K562 (cell line): ENCODE results near the gene ADRA2B. TPM values are rescaled to one million over a fixed set of nuclear protein-coding genes. Genes with fewer than 3 reads are reported as not detected.

Experiments used
- ATAC-seq: fragments of 200-7000 bp; cut with Tn5 transposase; 3 replicates; pipeline ENCODE4 v1.9.1; 2020; ENCODE audit warnings: moderate library complexity
- BruUV-seq: library from RNA; stranded (reverse); fragments of 400-500 nt; replicated peaks from 2 replicates; lab custom pipeline; 2021; lab: Mats Ljungman, UMichigan
- CTCF ChIA-PET: fragments of 300-600 bp; formaldehyde crosslinking; extraction: SDS; loops from one replicate; lab custom pipeline; 2021; ENCODE audit warnings: low intra/inter-chr PET ratio; lab: Yijun Ruan, JAX
- POLR2A ChIA-PET: fragments of 300-600, 350-650 bp; sonication (Branson Sonifier 250); formaldehyde crosslinking; extraction: SDS; loops from one replicate; lab custom pipeline; 2021; ENCODE audit warnings: antibody characterized with exemption, inconsistent platforms; lab: Yijun Ruan, JAX
- DNase-seq, 4 experiments: peaks; one replicate each; pipeline versions ENCODE4 v3.0.0 to v3.0.0-alpha.2; 2011 to 2018; ENCODE audit warnings: low spot score in 3 of 4, mixed read lengths in 3 of 4; ENCODE audit errors: extremely low read depth in 1 of 4
- FAIRE-seq: peaks from 2 replicates; lab custom pipeline; 2011; peaks lifted over from hg19 to GRCh38; lab: Jason Lieb, UNC
- H2AFZ ChIP-seq: 2 replicates; pipeline ENCODE4 v1.6.0; 2011; ENCODE audit warnings: low read depth, low read length, control low read depth, inconsistent platforms
- H3K27ac ChIP-seq: fragments of 200-600 bp; 3 replicates; pipeline ENCODE4 v1.8.0; 2011; ENCODE audit warnings: low read depth, mild to moderate bottlenecking, control low read depth, inconsistent platforms, low read length, moderate library complexity, mixed read lengths; ENCODE audit errors: extremely low read depth
- H3K27me3 ChIP-seq, 2 experiments: fragments of 300-600 bp in 1 of 2; 2 replicates in 1 of 2; 3 replicates in 1 of 2; pipeline versions ENCODE4 v1.6.0 to v1.8.0; 2011; ENCODE audit warnings: inconsistent platforms in 2 of 2, low read length in 2 of 2, mild to moderate bottlenecking in 1 of 2, mixed read lengths in 1 of 2, moderate library complexity in 1 of 2; ENCODE audit not compliant: control insufficient read depth in 2 of 2, insufficient read depth in 2 of 2
- H3K36me3 ChIP-seq: fragments of 300-600 bp; 3 replicates; pipeline ENCODE4 v1.8.0; 2011; ENCODE audit warnings: mild to moderate bottlenecking, low read length, inconsistent platforms; ENCODE audit not compliant: control insufficient read depth, insufficient read depth
- H3K4me1 ChIP-seq, 2 experiments: fragments of 200-600 bp in 1 of 2; replicated peaks in 1 of 2; 2 replicates in 1 of 2; 3 replicates in 1 of 2; pipeline versions ENCODE4 v1.5.1 to v1.8.0; 2011; ENCODE audit warnings: inconsistent platforms in 2 of 2, low read length in 2 of 2, mild to moderate bottlenecking in 1 of 2, mixed read lengths in 1 of 2, moderate library complexity in 1 of 2; ENCODE audit not compliant: control insufficient read depth in 2 of 2, insufficient read depth in 2 of 2
- H3K4me2 ChIP-seq: 2 replicates; pipeline ENCODE4 v1.6.1; 2011; ENCODE audit warnings: low read length, control low read depth, inconsistent platforms, mixed read lengths; ENCODE audit not compliant: insufficient read depth
- H3K4me3 ChIP-seq: fragments of 200-600 bp; sonication (generic), shearing (Covaris generic); 2 replicates; pipeline ENCODE4 v1.5.1; 2016; ENCODE audit warnings: control low read depth, inconsistent platforms
- H3K79me2 ChIP-seq: fragments of 200-600 bp; 3 replicates; pipeline ENCODE4 v1.8.0; 2011; ENCODE audit warnings: low read length, inconsistent platforms; ENCODE audit not compliant: control insufficient read depth, insufficient read depth
- H3K9ac ChIP-seq, 2 experiments: 2 replicates each; pipeline versions ENCODE4 v1.6.0 to v1.6.1; 2011; ENCODE audit warnings: low read depth in 2 of 2, low read length in 2 of 2, control low read depth in 1 of 2, inconsistent platforms in 1 of 2, mild to moderate bottlenecking in 1 of 2, mixed read lengths in 1 of 2; ENCODE audit not compliant: insufficient read depth in 1 of 2
- H3K9me1 ChIP-seq: one replicate; pipeline ENCODE4 v1.6.0; 2011; ENCODE audit warnings: inconsistent platforms, mild to moderate bottlenecking, low read length, moderate library complexity; ENCODE audit not compliant: control insufficient read depth, insufficient read depth
- H3K9me3 ChIP-seq: replicated peaks from 2 replicates; pipeline ENCODE4 v1.5.1; 2011; ENCODE audit warnings: low read depth, low read length, inconsistent platforms; ENCODE audit not compliant: control insufficient read depth, insufficient read depth
- H4K20me1 ChIP-seq: replicated peaks from 2 replicates; pipeline ENCODE4 v1.6.1; 2011; ENCODE audit warnings: low read length, inconsistent platforms, mixed read lengths; ENCODE audit not compliant: control insufficient read depth, insufficient read depth
- E2F3 ChIP-seq: fragments of 250-450 bp; sonication (Bioruptor Pico); IDR thresholded peaks from 2 replicates; pipeline ENCODE4 v1.4.0; 2020; ENCODE audit warnings: mild to moderate bottlenecking
- ETS2 ChIP-seq: IDR thresholded peaks from 2 replicates; pipeline ENCODE4 v1.6.1; 2016; ENCODE audit warnings: borderline replicate concordance, missing genetic modification characterization, mild to moderate bottlenecking, moderate library complexity, missing compliant biosample characterization; ENCODE audit not compliant: poor library complexity, severe bottlenecking
- GABPB2 ChIP-seq: fragments of 250-450 bp; sonication (Bioruptor Pico); conservative IDR thresholded peaks from 2 replicates; pipeline ENCODE4 v1.5.1; 2021; ENCODE audit warnings: mild to moderate bottlenecking
- ILK ChIP-seq: fragments of 450-650 bp; IDR thresholded peaks from 2 replicates; pipeline ENCODE4 v1.6.1; 2016; ENCODE audit warnings: missing genetic modification characterization, low read depth, mild to moderate bottlenecking, missing compliant biosample characterization, moderate library complexity, borderline replicate concordance
- MEIS2 ChIP-seq: fragments of 450-650 bp; IDR thresholded peaks from 2 replicates; pipeline ENCODE4 v1.6.1; 2014; ENCODE audit warnings: mild to moderate bottlenecking; ENCODE audit not compliant: partially characterized antibody
- MTA3 ChIP-seq: fragments of 450-650 bp; formaldehyde crosslinking; IDR thresholded peaks from 2 replicates; pipeline ENCODE4 v1.6.1; 2017; ENCODE audit warnings: mild to moderate bottlenecking, borderline replicate concordance
- POLR3G ChIP-seq: IDR thresholded peaks from 2 replicates; pipeline ENCODE4 v1.6.1; 2011; ENCODE audit not compliant: insufficient read length, insufficient replicate concordance; ENCODE audit errors: extremely low read depth
- PTRF ChIP-seq: fragments of 450-650 bp; IDR thresholded peaks from 2 replicates; pipeline ENCODE4 v1.6.1; 2016; ENCODE audit warnings: mild to moderate bottlenecking, missing genetic modification characterization, missing compliant biosample characterization
- RFX1 ChIP-seq: fragments of 450-650 bp; IDR thresholded peaks from 2 replicates; pipeline ENCODE4 v1.6.1; 2016; ENCODE audit warnings: mild to moderate bottlenecking, moderate library complexity
- RREB1 ChIP-seq: fragments of 250-450 bp; sonication (Bioruptor Pico); IDR thresholded peaks from 2 replicates; pipeline ENCODE4 v1.4.0; 2020
- STAG1 ChIP-seq: sonication (generic); formaldehyde crosslinking; IDR thresholded peaks from 2 replicates; pipeline ENCODE4 v1.5.0; 2020; ENCODE audit warnings: missing genetic modification reagents, borderline replicate concordance
- TFAP4 ChIP-seq: sonication (generic); formaldehyde crosslinking; IDR thresholded peaks from 2 replicates; pipeline ENCODE4 v1.8.0; 2022; ENCODE audit warnings: missing genetic modification reagents, mild to moderate bottlenecking, moderate library complexity, borderline replicate concordance
- THRAP3 ChIP-seq: fragments of 450-650 bp; IDR thresholded peaks from 2 replicates; pipeline ENCODE4 v1.6.1; 2016; ENCODE audit warnings: mild to moderate bottlenecking, inconsistent platforms, borderline replicate concordance
- XRCC4 ChIP-seq: IDR thresholded peaks from one replicate; pipeline ENCODE4 v1.6.1; 2011; ENCODE audit not compliant: insufficient read depth, insufficient read length; ENCODE audit errors: extremely low read depth
- WGBS: fragments of 100-300 bp; shearing (Covaris generic); methylation state at CpG from one replicate; pipeline ENCODE4 v1.1.6; 2016; ENCODE audit warnings: low coverage, mixed read lengths; ENCODE audit not compliant: insufficient coverage; ENCODE audit errors: missing lambda C conversion rate; 5-methylcytosine and 5-hydroxymethylcytosine counted together
- in situ Hi-C: fragments of 300-500 bp; cut with MboI; formaldehyde crosslinking; loops from 4 replicates; pipeline ENCODE4 v1.15.0; 2018; ENCODE audit warnings: inconsistent platforms, mixed read lengths
- intact Hi-C: fragments of 100-400 bp; cut with micrococcal nuclease; formaldehyde crosslinking; loops from 2 replicates; pipeline ENCODE4 v1.14.2; 2022
- polyA plus RNA-seq, 8 experiments: library from polyadenylated mRNA; depleted of rRNA in 4 of 8; stranded (reverse) in 5 of 8; unstranded in 3 of 8; fragments of >200 nt; fragmentation: Nextera tagmentation in 2 of 8; fragmentation: Illumina TruSeq in 1 of 8; extraction: Ambion mirVana in 2 of 8; extraction: Trizol in 1 of 8; gene quantifications; 2 replicates each; pipeline versions ENCODE4 v1.2.1 to v1.2.3, GENCODE V29; 2011 to 2014; ENCODE audit warnings: inconsistent platforms in 1 of 8, missing spikeins in 1 of 8
- total RNA-seq, 7 experiments: library from RNA; depleted of rRNA in 6 of 7; stranded (reverse); fragments of >200 nt in 6 of 7; fragmentation: Illumina TruSeq in 2 of 7; extraction: Trizol in 2 of 7; gene quantifications; 2 replicates each; pipeline versions ENCODE4 v1.2.1 to v1.2.3, GENCODE V29; 2011 to 2021; ENCODE audit warnings: low replicate concordance in 1 of 7

ADRA2B gene
- total and polyA plus RNA-seq, 9 of the 15 experiments (the other 6 are each of a cell fraction or from before 2014, with no cell fraction given): not detected

- Histone ChIP-seq H2AFZ (peak within 1 kb of the TSS; percentile 73), H3K27me3 (peaks cover 0 to 12% of the 10 kb centered on the region in 2 experiments; a peak in 2 of 5 replicates), H3K79me2 (no peaks in the 10 kb centered on the region), H4K20me1 (no peaks in the 10 kb centered on the region), H3K9me1 (no peaks in the 10 kb centered on the region), H3K36me3 (no peaks in the 10 kb centered on the region), H3K27ac (no peak within 1 kb of the TSS), H3K9me3 (no peaks in the 10 kb centered on the region), H3K9ac (peak within 1 kb of the TSS in 1 of 2 experiments; percentile 88; a peak in 2 of 4 replicates), H3K4me2 (0 out of 2 replicates have a peak within 1 kb of the TSS, but pooled peaks have one; percentile 6), H3K4me3 (no peak within 1 kb of the TSS), H3K4me1 (peaks cover 22 to 42% of the 10 kb centered on the region in 2 experiments)
- POLR2A ChIA-PET: no interaction called here
- FAIRE-seq: no peak
- CTCF ChIA-PET: no interaction called here
- DNase-seq: no peak
- BruUV-seq: no TSS peak
- in situ Hi-C loops: no loop called here
- WGBS: 88% methylated on average over 21 of the region's 94 CpGs
- ATAC-seq: no peak
- intact Hi-C loops: no loop called here
- no peak for TF ChIP-seq E2F3 (CRISPR knock-in tag)
- no peak for TF ChIP-seq XRCC4
- no peak for TF ChIP-seq STAG1 (CRISPR knock-in tag)
- no peak for TF ChIP-seq ILK (tag)
- no peak for TF ChIP-seq RREB1
- no peak for TF ChIP-seq THRAP3
- no peak for TF ChIP-seq POLR3G
- no peak for TF ChIP-seq TFAP4 (CRISPR knock-in tag)
- no peak for TF ChIP-seq GABPB2 (CRISPR knock-in tag)
- TF ChIP-seq MEIS2: no peak
- no peak for TF ChIP-seq MTA3
- no peak for TF ChIP-seq PTRF (tag)
- no peak for TF ChIP-seq RFX1
- TF ChIP-seq ETS2 (tag): no peak
Measured at GRCh38 chr2:96145036-96145847, 28.9 kb upstream of the ADRA2B start, which contains the start of gene DUSP2. Gene DUSP2, minus strand, starts transcription at chr2:96145440. Its CDS starts 86 bp downstream, at chr2:96145354.
